Lower lobe of right lung (tissue), 2 donors: ENCODE results near the gene DSG3. TPM values are rescaled to one million over a fixed set of nuclear protein-coding genes. Genes with fewer than 3 reads are reported as not detected.

Experiments
- ATAC-seq, 2 donors: fragments of 200-7000 bp; cut with Tn5 transposase; one replicate each; pipeline ENCODE4 v1.9.1; 2020 to 2022; ENCODE audit warnings: mild to moderate bottlenecking in 2 of 2, moderate library complexity in 2 of 2
- DNase-seq: peaks from one replicate; pipeline ENCODE4 v3.0.0-alpha.2; 2020
- H3K27ac ChIP-seq: fragments of 200-600 bp; one replicate; pipeline ENCODE4 v1.8.0; 2022
- H3K27me3 ChIP-seq: fragments of 200-600 bp; one replicate; pipeline ENCODE4 v1.8.0; 2022; ENCODE audit warnings: low read depth
- H3K36me3 ChIP-seq: fragments of 200-600 bp; one replicate; pipeline ENCODE4 v1.8.0; 2022; ENCODE audit warnings: mild to moderate bottlenecking
- H3K4me1 ChIP-seq: fragments of 200-600 bp; one replicate; pipeline ENCODE4 v1.8.0; 2022
- H3K4me3 ChIP-seq: fragments of 200-600 bp; one replicate; pipeline ENCODE4 v1.8.0; 2022; ENCODE audit warnings: mild to moderate bottlenecking
- H3K9me3 ChIP-seq: fragments of 200-600 bp; one replicate; pipeline ENCODE4 v1.8.0; 2022
- CTCF ChIP-seq: fragments of 200-600 bp; IDR thresholded peaks from one replicate; pipeline ENCODE4 v1.8.0; 2022; ENCODE audit warnings: antibody characterized with exemption, mild to moderate bottlenecking
- intact Hi-C: fragments of 100-400 bp; cut with DNase I; formaldehyde crosslinking; loops from one replicate; pipeline ENCODE4 v1.11.0; 2022
- total RNA-seq: library from RNA; stranded (reverse); fragmentation: NEBNext Ultra II Directional; extraction: Animal tissue kit (Norgen Biotek cat#: 25700); gene quantifications from one replicate; pipeline ENCODE4 v1.2.1, GENCODE V29; 2021
- donor health status: DM: no; HTN: yes; CAD: no; lungs with severe emphysema.

DSG3 gene
- total RNA-seq, 1 donor from 2014 or later = not detected

GRCh38 chr18:31430072-31430471 lies 17.5 kb upstream of the DSG3 start:
- TF ChIP-seq CTCF = no peak
- Histone ChIP-seq H3K36me3 (no peaks in the 10 kb centered on the region), H3K27ac (no peak overlapping the region), H3K9me3 (no peaks in the 10 kb centered on the region), H3K27me3 (no peaks in the 10 kb centered on the region), H3K4me3 (no peak overlapping the region), H3K4me1 (no peaks in the 10 kb centered on the region)
- intact Hi-C loops = no loop called here
- ATAC-seq (no peak), DNase-seq (no peak)

- no peaks in the 10 kb centered on the region for H3K36me3 ChIP-seq
- H3K4me3 ChIP-seq = no peak overlapping the region
- no peaks in the 10 kb centered on the region for H3K27me3 ChIP-seq
- TF ChIP-seq CTCF = no peak
- H3K4me1 ChIP-seq = no peaks in the 10 kb centered on the region
- ATAC-seq (no peak), DNase-seq (no peak)
- no peak overlapping the region for H3K27ac ChIP-seq
- H3K9me3 ChIP-seq = no peaks in the 10 kb centered on the region
- intact Hi-C loops = no loop called here
Observed at GRCh38 chr18:31430554-31430953, 17.0 kb upstream of the DSG3 start.

GRCh38 chr18:31432316-31432715 lies 15.2 kb upstream of the DSG3 start:
- no peak for DNase-seq
- H3K36me3 ChIP-seq = no peaks in the 10 kb centered on the region
- H3K27ac ChIP-seq = no peak overlapping the region
- no peaks in the 10 kb centered on the region for H3K9me3 ChIP-seq
- no peak for ATAC-seq
- intact Hi-C loops = no loop called here
- no peaks in the 10 kb centered on the region for H3K27me3 ChIP-seq
- no peaks in the 10 kb centered on the region for H3K4me1 ChIP-seq
- TF ChIP-seq CTCF = no peak
- no peak overlapping the region for H3K4me3 ChIP-seq

GRCh38 chr18:31436825-31437224 lies 10.7 kb upstream of the DSG3 start:
- Histone ChIP-seq H3K9me3 (no peaks in the 10 kb centered on the region), H3K4me3 (no peak overlapping the region), H3K27me3 (no peaks in the 10 kb centered on the region), H3K36me3 (no peaks in the 10 kb centered on the region), H3K27ac (no peak overlapping the region), H3K4me1 (no peaks in the 10 kb centered on the region)
- ATAC-seq = peak; percentile 24 to 45
- no peak for TF ChIP-seq CTCF
- no peak for DNase-seq
- intact Hi-C loops = no loop called here

- ATAC-seq (no peak), DNase-seq (no peak)
- Histone ChIP-seq H3K27ac (no peak overlapping the region), H3K4me3 (no peak overlapping the region), H3K36me3 (no peaks in the 10 kb centered on the region), H3K9me3 (no peaks in the 10 kb centered on the region), H3K27me3 (no peaks in the 10 kb centered on the region), H3K4me1 (no peaks in the 10 kb centered on the region)
- TF ChIP-seq CTCF = no peak
- intact Hi-C loops = no loop called here
Observed at GRCh38 chr18:31438402-31438801, 9.1 kb upstream of the DSG3 start.

- DNase-seq (no peak), ATAC-seq (no peak)
- no peaks in the 10 kb centered on the region for H3K27me3 ChIP-seq
- no peaks in the 10 kb centered on the region for H3K4me1 ChIP-seq
- no peak overlapping the region for H3K4me3 ChIP-seq
- no peak for TF ChIP-seq CTCF
- intact Hi-C loops = no loop called here
- no peak overlapping the region for H3K27ac ChIP-seq
- no peaks in the 10 kb centered on the region for H3K9me3 ChIP-seq
- no peaks in the 10 kb centered on the region for H3K36me3 ChIP-seq
Observed at GRCh38 chr18:31439807-31440325, 7.7 kb upstream of the DSG3 start.
